Measurements from ENCODE around the gene TAL2.

The TAL2 gene

GRCh38 chr9:105647595-105648349, 14.5 kb upstream of the TAL2 start:
- TF ChIP-seq, protein P1, sequence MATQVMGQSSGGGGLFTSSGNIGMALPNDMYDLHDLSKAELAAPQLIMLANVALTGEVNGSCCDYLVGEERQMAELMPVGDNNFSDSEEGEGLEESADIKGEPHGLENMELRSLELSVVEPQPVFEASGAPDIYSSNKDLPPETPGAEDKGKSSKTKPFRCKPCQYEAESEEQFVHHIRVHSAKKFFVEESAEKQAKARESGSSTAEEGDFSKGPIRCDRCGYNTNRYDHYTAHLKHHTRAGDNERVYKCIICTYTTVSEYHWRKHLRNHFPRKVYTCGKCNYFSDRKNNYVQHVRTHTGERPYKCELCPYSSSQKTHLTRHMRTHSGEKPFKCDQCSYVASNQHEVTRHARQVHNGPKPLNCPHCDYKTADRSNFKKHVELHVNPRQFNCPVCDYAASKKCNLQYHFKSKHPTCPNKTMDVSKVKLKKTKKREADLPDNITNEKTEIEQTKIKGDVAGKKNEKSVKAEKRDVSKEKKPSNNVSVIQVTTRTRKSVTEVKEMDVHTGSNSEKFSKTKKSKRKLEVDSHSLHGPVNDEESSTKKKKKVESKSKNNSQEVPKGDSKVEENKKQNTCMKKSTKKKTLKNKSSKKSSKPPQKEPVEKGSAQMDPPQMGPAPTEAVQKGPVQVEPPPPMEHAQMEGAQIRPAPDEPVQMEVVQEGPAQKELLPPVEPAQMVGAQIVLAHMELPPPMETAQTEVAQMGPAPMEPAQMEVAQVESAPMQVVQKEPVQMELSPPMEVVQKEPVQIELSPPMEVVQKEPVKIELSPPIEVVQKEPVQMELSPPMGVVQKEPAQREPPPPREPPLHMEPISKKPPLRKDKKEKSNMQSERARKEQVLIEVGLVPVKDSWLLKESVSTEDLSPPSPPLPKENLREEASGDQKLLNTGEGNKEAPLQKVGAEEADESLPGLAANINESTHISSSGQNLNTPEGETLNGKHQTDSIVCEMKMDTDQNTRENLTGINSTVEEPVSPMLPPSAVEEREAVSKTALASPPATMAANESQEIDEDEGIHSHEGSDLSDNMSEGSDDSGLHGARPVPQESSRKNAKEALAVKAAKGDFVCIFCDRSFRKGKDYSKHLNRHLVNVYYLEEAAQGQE (IDR thresholded peaks at IDR 0.05; ENCODE audit: insufficient read depth in 1 of 2, low read depth in 2 of 2, low read length in 2 of 2), result no peak
- TF ChIP-seq SIN3A (IDR thresholded peaks at IDR 0.05; ENCODE audit: borderline replicate concordance, insufficient read depth, low read length) (no peak), FOXP2 (optimal IDR thresholded peaks at IDR 0.05; ENCODE audit: borderline replicate concordance, extremely low read depth, extremely low read length, insufficient read depth) (no peak)

- TF ChIP-seq TAF1 (IDR thresholded peaks at IDR 0.05; ENCODE audit: borderline replicate concordance, insufficient read depth, low read length), result no peak
- TF ChIP-seq SIN3A (IDR thresholded peaks at IDR 0.05; ENCODE audit: borderline replicate concordance, insufficient read depth, low read length), result no peak
- TF ChIP-seq, protein P1 (IDR thresholded peaks at IDR 0.05; ENCODE audit: insufficient read depth in 1 of 2, low read depth in 2 of 2, low read length in 2 of 2), result no peak
- TF ChIP-seq FOXP2 (optimal IDR thresholded peaks at IDR 0.05; ENCODE audit: borderline replicate concordance, extremely low read depth, extremely low read length, insufficient read depth), result no peak
- TF ChIP-seq POLR2AphosphoS5 (IDR thresholded peaks at IDR 0.05; ENCODE audit: low read depth, low read length), result no peak
Observed at GRCh38 chr9:105651806-105652205, 10.5 kb upstream of the TAL2 start.

- TF ChIP-seq FOXP2 (optimal IDR thresholded peaks at IDR 0.05; ENCODE audit: borderline replicate concordance, extremely low read depth, extremely low read length, insufficient read depth) (no peak), SIN3A (IDR thresholded peaks at IDR 0.05; ENCODE audit: borderline replicate concordance, insufficient read depth, low read length) (no peak), POLR2AphosphoS5 (IDR thresholded peaks at IDR 0.05; ENCODE audit: low read depth, low read length) (no peak), TAF1 (IDR thresholded peaks at IDR 0.05; ENCODE audit: borderline replicate concordance, insufficient read depth, low read length) (no peak)
- TF ChIP-seq, protein P1 (IDR thresholded peaks at IDR 0.05; ENCODE audit: insufficient read depth in 1 of 2, low read depth in 2 of 2, low read length in 2 of 2), result no peak
Observed at GRCh38 chr9:105656131-105656921, 5.9 kb upstream of the TAL2 start.

DNA sequence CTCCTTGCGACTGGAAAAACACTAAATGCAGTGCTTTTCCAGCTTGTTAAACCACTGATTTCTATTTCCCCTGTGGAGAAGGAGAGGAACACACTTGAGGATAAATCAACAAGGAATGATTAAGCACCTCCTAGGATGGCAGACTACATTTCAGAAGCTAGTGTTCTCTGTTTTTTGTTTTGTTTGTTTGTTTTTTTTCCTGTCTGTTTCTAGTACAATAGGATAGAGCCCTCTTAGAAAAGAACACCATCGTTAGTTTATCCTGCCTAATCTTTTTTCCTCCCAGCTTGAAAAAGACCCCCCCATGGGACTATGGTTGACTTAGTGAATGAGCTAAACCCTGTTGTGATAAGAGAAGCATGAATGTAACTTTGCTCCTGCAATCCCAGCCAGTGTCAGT, 3.9 kb upstream of the TAL2 start:
- TF ChIP-seq TAF1 (IDR thresholded peaks at IDR 0.05; ENCODE audit: borderline replicate concordance, insufficient read depth, low read length), result no peak
- TF ChIP-seq POLR2AphosphoS5 (IDR thresholded peaks at IDR 0.05; ENCODE audit: low read depth, low read length), result no peak
- TF ChIP-seq FOXP2 (optimal IDR thresholded peaks at IDR 0.05; ENCODE audit: borderline replicate concordance, extremely low read depth, extremely low read length, insufficient read depth), result no peak

GRCh38 chr9:105661011-105661410, 1.2 kb upstream of the TAL2 start:
- no peak for TF ChIP-seq TAF1 (IDR thresholded peaks at IDR 0.05; ENCODE audit: borderline replicate concordance, insufficient read depth, low read length)
- TF ChIP-seq SIN3A (IDR thresholded peaks at IDR 0.05; ENCODE audit: borderline replicate concordance, insufficient read depth, low read length), result no peak
- no peak for TF ChIP-seq POLR2AphosphoS5 (IDR thresholded peaks at IDR 0.05; ENCODE audit: low read depth, low read length)
- no peak for TF ChIP-seq FOXP2 (optimal IDR thresholded peaks at IDR 0.05; ENCODE audit: borderline replicate concordance, extremely low read depth, extremely low read length, insufficient read depth)
- TF ChIP-seq, protein P1 (IDR thresholded peaks at IDR 0.05; ENCODE audit: insufficient read depth in 1 of 2, low read depth in 2 of 2, low read length in 2 of 2), result no peak

Measured in PFSK-1 (cell line).